Measurements from ENCODE around the gene B4GALT1.

The B4GALT1 gene

GRCh38 chr9:33139421-33140228 is 27.5 kb downstream of the B4GALT1 start:
- peak; percentile 46 for DNase-seq (ENCODE audit: low spot score)

GRCh38 chr9:33138768-33139167 is 28.4 kb downstream of the B4GALT1 start:
- DNase-seq (ENCODE audit: low spot score): no peak

GRCh38 chr9:33137781-33138264 is 29.3 kb downstream of the B4GALT1 start:
- no peak for DNase-seq (ENCODE audit: low spot score)

- DNase-seq (ENCODE audit: low spot score): no peak
These were observed 30.1 kb downstream of the B4GALT1 start for GRCh38 chr9:33136721-33137670.

- DNase-seq (ENCODE audit: low spot score): no peak
These were observed 31.6 kb downstream of the B4GALT1 start for GRCh38 chr9:33135470-33135958.

GRCh38 chr9:33135031-33135461 is 32.1 kb downstream of the B4GALT1 start:
- no peak for DNase-seq (ENCODE audit: low spot score)

- no peak for DNase-seq (ENCODE audit: low spot score)
These were observed 34.0 kb downstream of the B4GALT1 start for GRCh38 chr9:33133186-33133585.

GRCh38 chr9:33131790-33132772 is 35.1 kb downstream of the B4GALT1 start:
- peak; percentile 77 for DNase-seq (ENCODE audit: low spot score)

GRCh38 chr9:33130961-33131789 is 36.0 kb downstream of the B4GALT1 start:
- DNase-seq (ENCODE audit: low spot score): no peak

GRCh38 chr9:33129886-33130881 is 37.0 kb downstream of the B4GALT1 start:
- DNase-seq (ENCODE audit: low spot score): no peak

GRCh38 chr9:33129251-33129885 is 37.8 kb downstream of the B4GALT1 start:
- no peak for DNase-seq (ENCODE audit: low spot score)

GRCh38 chr9:33128570-33128969 is 38.6 kb downstream of the B4GALT1 start:
- DNase-seq (ENCODE audit: low spot score): no peak

- no peak for DNase-seq (ENCODE audit: low spot score)
These were observed 39.3 kb downstream of the B4GALT1 start for GRCh38 chr9:33127881-33128280.

GRCh38 chr9:33125871-33126823 is 41.0 kb downstream of the B4GALT1 start:
- DNase-seq (ENCODE audit: low spot score): peak; percentile 54

- DNase-seq (ENCODE audit: low spot score): no peak
These were observed 41.7 kb downstream of the B4GALT1 start for GRCh38 chr9:33125461-33125860.

GRCh38 chr9:33124751-33125381 is 42.3 kb downstream of the B4GALT1 start:
- no peak for DNase-seq (ENCODE audit: low spot score)

- DNase-seq (ENCODE audit: low spot score): no peak
These were observed 43.1 kb downstream of the B4GALT1 start for GRCh38 chr9:33124046-33124445.
